ENCODE data around the gene KATNAL2. TPM values are rescaled to one million over a fixed set of nuclear protein-coding genes. Genes with fewer than 3 reads are reported as not detected.

KATNAL2 gene
- total and polyA plus RNA-seq, 2 donors from 2014 or later = 6.9 to 13.4 TPM

DNA sequence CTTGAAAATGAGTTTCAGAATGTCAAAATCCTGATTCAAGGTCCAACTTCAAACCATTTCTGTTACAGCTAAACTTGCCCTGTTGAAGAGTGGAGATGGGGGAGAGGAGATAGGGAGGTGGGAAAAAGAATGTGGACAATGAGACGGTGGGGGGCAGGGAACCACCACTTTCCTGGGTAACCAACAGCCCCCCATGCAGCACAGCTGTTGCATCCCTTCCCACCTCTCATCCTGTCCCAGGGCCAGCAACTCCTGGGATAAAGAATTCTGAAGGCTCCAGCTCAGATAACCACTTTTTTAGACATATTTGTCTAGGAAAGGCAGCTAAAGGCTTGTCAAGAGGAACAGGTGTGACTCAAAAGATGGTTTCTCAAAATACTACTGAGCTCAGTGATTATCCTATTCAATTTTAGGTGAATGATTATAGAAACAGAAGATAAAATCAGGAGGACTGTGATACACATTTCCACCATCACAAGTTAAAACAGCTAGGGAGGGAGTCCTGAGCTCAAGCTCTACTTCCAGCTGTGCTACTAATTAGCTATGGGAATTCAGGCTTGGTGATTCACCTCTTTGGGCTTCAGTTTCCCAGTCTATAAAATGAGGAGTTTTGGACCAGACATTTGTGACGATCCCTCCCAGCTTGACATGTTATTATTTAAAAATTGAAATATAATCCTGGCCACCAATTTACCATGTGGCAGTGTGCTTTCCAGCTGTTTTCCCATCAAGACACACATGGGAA lies 196.6 kb downstream of the KATNAL2 start:
- DNase-seq (no peak), FAIRE-seq (no peak)
- no peak for TF ChIP-seq CTCF (IDR thresholded peaks at IDR 0.05; ENCODE audit: borderline replicate concordance, extremely low read depth, insufficient read depth)
- no peaks in the 10 kb centered on the region for H3K27me3 ChIP-seq (ENCODE audit: control insufficient read depth, insufficient read depth, low read length)
- H3K4me1 ChIP-seq (ENCODE audit: control insufficient read depth in 2 of 3, insufficient read depth in 2 of 3, low read depth in 1 of 3, low read length in 3 of 3) = no peaks in the 10 kb centered on the region
- no peak overlapping the region for H3K27ac ChIP-seq (ENCODE audit: low read depth in 2 of 2, low read length in 2 of 2)
- H3K9ac ChIP-seq (ENCODE audit: low read length in 3 of 3) = no peak overlapping the region
- H3K36me3 ChIP-seq (ENCODE audit: control insufficient read depth in 2 of 3, insufficient read depth in 3 of 3, low read length in 3 of 3) = peaks cover 1 to 29% (median 15%) of the 10 kb centered on the region in 3 donors
- intact Hi-C loops (cut with DNase I) = no loop called here
- no peaks in the 10 kb centered on the region for H3K9me3 ChIP-seq (ENCODE audit: control insufficient read depth in 2 of 3, insufficient read depth in 1 of 3, low read length in 3 of 3)
- no peak overlapping the region for H3K4me3 ChIP-seq (ENCODE audit: low read length in 3 of 3)

DNA sequence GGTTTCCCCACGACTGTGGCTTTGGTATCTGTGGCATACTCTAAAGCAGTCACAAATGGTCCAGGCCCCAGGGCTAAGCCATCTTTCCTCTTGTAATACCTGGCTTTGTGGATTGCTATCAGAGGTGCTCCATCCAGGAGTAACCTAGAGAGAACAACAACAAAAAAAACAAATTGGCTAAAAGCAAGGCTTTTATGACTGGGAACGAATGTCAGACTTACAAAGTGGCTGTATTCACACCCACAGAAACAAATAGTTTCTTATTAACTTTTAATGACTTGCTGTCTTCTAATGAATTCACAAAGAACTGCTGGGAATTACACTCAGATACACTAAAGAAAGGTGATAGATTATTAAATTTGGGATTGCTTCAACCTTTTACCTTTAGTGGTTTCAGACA lies 197.8 kb downstream of the KATNAL2 start:
- Histone ChIP-seq H3K27me3 (ENCODE audit: control insufficient read depth, insufficient read depth, low read length) (no peaks in the 10 kb centered on the region), H3K4me1 (ENCODE audit: control insufficient read depth in 2 of 3, insufficient read depth in 2 of 3, low read depth in 1 of 3, low read length in 3 of 3) (no peaks in the 10 kb centered on the region), H3K27ac (ENCODE audit: low read depth in 2 of 2, low read length in 2 of 2) (no peak overlapping the region), H3K9me3 (ENCODE audit: control insufficient read depth in 2 of 3, insufficient read depth in 1 of 3, low read length in 3 of 3) (no peaks in the 10 kb centered on the region), H3K9ac (ENCODE audit: low read length in 3 of 3) (no peak overlapping the region), H3K36me3 (ENCODE audit: control insufficient read depth in 2 of 3, insufficient read depth in 3 of 3, low read length in 3 of 3) (peaks cover 3 to 27% (median 15%) of the 10 kb centered on the region in 3 donors), H3K4me3 (ENCODE audit: low read length in 3 of 3) (no peak overlapping the region)
- FAIRE-seq (no peak), DNase-seq (no peak)
- intact Hi-C loops (cut with DNase I) = no loop called here
- no peak for TF ChIP-seq CTCF (IDR thresholded peaks at IDR 0.05; ENCODE audit: borderline replicate concordance, extremely low read depth, insufficient read depth)

DNA sequence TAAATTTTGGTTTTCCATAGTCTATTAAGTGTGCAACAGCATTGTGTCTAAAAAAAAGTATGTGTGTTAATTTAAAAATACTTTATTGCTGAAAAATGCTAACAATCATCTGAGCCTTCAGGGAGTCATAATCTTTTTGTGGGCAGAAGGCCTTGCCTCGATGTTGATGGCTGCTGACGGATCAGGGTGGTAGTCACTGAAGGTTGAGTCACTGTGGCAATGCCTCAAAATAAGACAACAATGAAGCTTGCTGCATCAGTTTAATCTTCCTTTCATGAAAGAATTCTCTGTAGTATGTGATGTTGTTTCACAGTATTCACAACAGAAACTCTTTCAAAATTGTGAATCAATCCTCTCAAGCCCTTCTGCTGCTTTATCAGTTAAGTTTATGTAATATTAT lies 201.6 kb downstream of the KATNAL2 start:
- no peak overlapping the region for H3K9ac ChIP-seq (ENCODE audit: low read length in 3 of 3)
- H3K9me3 ChIP-seq (ENCODE audit: control insufficient read depth in 2 of 3, insufficient read depth in 1 of 3, low read length in 3 of 3) = no peaks in the 10 kb centered on the region
- no peak overlapping the region for H3K4me3 ChIP-seq (ENCODE audit: low read length in 3 of 3)
- H3K4me1 ChIP-seq (ENCODE audit: control insufficient read depth in 2 of 3, insufficient read depth in 2 of 3, low read depth in 1 of 3, low read length in 3 of 3) = no peaks in the 10 kb centered on the region
- no peak for FAIRE-seq
- no peak overlapping the region for H3K27ac ChIP-seq (ENCODE audit: low read depth in 2 of 2, low read length in 2 of 2)
- no peak for TF ChIP-seq CTCF (IDR thresholded peaks at IDR 0.05; ENCODE audit: borderline replicate concordance, extremely low read depth, insufficient read depth)
- intact Hi-C loops (cut with DNase I) = no loop called here
- no peak for DNase-seq
- peaks cover 0 to 9% (median 3%) of the 10 kb centered on the region in 3 donors for H3K36me3 ChIP-seq (ENCODE audit: control insufficient read depth in 2 of 3, insufficient read depth in 3 of 3, low read length in 3 of 3)
- no peaks in the 10 kb centered on the region for H3K27me3 ChIP-seq (ENCODE audit: control insufficient read depth, insufficient read depth, low read length)
